ENCODE measurements around the gene MESP1. TPM values are rescaled to one million over a fixed set of nuclear protein-coding genes. Genes with fewer than 3 reads are reported as not detected.

The MESP1 gene
- total RNA-seq, 1 donor from 2014 or later, result 2.1 TPM

DNA sequence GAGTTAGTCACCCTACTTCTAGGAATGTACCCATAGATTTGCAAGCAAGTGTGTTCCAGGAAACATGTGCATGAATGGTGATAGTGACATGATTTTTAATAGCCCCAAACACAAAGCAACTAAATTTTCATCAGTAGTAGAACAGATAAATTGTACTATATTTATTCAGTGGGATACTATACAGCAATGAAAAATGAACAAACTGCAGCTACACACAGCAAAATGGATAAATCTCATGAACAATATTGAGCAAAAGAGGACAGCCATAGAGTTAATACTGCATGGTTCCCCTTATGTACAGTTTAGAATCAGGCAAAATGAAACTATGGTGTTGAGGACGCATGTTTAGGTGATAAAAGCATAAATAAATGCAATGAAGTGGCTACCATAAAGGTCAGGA, 26.0 kb downstream of the MESP1 start:
- Mint-ChIP-seq H3K4me3 (ENCODE audit: unreplicated experiment) (no peak overlapping the region), H3K4me1 (ENCODE audit: unreplicated experiment) (no peaks in the 10 kb centered on the region), H3K9me3 (ENCODE audit: unreplicated experiment) (peaks cover 4% of the 10 kb centered on the region), H3K27me3 (ENCODE audit: unreplicated experiment) (peaks cover 62% of the 10 kb centered on the region), H3K27ac (ENCODE audit: unreplicated experiment) (no peak overlapping the region), H3K36me3 (ENCODE audit: unreplicated experiment) (no peaks in the 10 kb centered on the region)
- DNase-seq (ENCODE audit: extremely low spot score, unreplicated experiment), result no peak
- TF ChIP-seq, protein P1, sequence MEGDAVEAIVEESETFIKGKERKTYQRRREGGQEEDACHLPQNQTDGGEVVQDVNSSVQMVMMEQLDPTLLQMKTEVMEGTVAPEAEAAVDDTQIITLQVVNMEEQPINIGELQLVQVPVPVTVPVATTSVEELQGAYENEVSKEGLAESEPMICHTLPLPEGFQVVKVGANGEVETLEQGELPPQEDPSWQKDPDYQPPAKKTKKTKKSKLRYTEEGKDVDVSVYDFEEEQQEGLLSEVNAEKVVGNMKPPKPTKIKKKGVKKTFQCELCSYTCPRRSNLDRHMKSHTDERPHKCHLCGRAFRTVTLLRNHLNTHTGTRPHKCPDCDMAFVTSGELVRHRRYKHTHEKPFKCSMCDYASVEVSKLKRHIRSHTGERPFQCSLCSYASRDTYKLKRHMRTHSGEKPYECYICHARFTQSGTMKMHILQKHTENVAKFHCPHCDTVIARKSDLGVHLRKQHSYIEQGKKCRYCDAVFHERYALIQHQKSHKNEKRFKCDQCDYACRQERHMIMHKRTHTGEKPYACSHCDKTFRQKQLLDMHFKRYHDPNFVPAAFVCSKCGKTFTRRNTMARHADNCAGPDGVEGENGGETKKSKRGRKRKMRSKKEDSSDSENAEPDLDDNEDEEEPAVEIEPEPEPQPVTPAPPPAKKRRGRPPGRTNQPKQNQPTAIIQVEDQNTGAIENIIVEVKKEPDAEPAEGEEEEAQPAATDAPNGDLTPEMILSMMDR (IDR thresholded peaks at IDR 0.05), result no peak

DNA sequence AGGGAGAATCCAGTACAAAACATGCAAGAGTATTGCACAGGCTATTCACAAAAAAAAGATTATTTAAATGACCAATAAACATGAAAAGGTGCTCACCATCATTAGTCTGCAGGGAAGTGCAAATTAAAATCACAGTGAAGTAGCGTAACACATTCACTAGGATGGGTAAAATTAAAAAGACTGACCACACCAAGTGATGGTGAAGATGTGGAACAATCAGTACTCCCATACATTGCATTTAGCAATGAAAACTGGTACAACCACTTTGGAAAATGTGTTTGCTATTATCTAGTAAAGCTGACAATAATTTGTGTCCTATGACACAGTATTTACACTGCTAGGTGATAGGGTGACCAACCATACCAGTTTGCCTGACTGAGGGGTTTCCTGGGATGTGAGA, 26.4 kb downstream of the MESP1 start:
- Mint-ChIP-seq H3K36me3 (ENCODE audit: unreplicated experiment) (no peaks in the 10 kb centered on the region), H3K4me1 (ENCODE audit: unreplicated experiment) (no peaks in the 10 kb centered on the region), H3K9me3 (ENCODE audit: unreplicated experiment) (peaks cover 4% of the 10 kb centered on the region), H3K27me3 (ENCODE audit: unreplicated experiment) (peaks cover 61% of the 10 kb centered on the region), H3K4me3 (ENCODE audit: unreplicated experiment) (no peak overlapping the region), H3K27ac (ENCODE audit: unreplicated experiment) (no peak overlapping the region)
- DNase-seq (ENCODE audit: extremely low spot score, unreplicated experiment), result no peak
- TF ChIP-seq, protein P1 (IDR thresholded peaks at IDR 0.05), result no peak

GRCh38 chr15:89723031-89723430, 28.0 kb downstream of the MESP1 start:
- no peak overlapping the region for H3K4me3 Mint-ChIP-seq (ENCODE audit: unreplicated experiment)
- TF ChIP-seq, protein P1 (IDR thresholded peaks at IDR 0.05), result no peak
- H3K9me3 Mint-ChIP-seq (ENCODE audit: unreplicated experiment), result peaks cover 4% of the 10 kb centered on the region
- peak; percentile 6 for DNase-seq (ENCODE audit: extremely low spot score, unreplicated experiment)
- H3K27ac Mint-ChIP-seq (ENCODE audit: unreplicated experiment), result no peak overlapping the region
- peaks cover 56% of the 10 kb centered on the region for H3K27me3 Mint-ChIP-seq (ENCODE audit: unreplicated experiment)
- H3K4me1 Mint-ChIP-seq (ENCODE audit: unreplicated experiment), result no peaks in the 10 kb centered on the region
- no peaks in the 10 kb centered on the region for H3K36me3 Mint-ChIP-seq (ENCODE audit: unreplicated experiment)

- peak; percentile 32 for DNase-seq (ENCODE audit: extremely low spot score, unreplicated experiment)
- Mint-ChIP-seq H3K27ac (ENCODE audit: unreplicated experiment) (no peak overlapping the region), H3K36me3 (ENCODE audit: unreplicated experiment) (peaks cover 2% of the 10 kb centered on the region), H3K4me3 (ENCODE audit: unreplicated experiment) (no peak overlapping the region), H3K27me3 (ENCODE audit: unreplicated experiment) (peaks cover 54% of the 10 kb centered on the region), H3K4me1 (ENCODE audit: unreplicated experiment) (no peaks in the 10 kb centered on the region), H3K9me3 (ENCODE audit: unreplicated experiment) (no peaks in the 10 kb centered on the region)
- TF ChIP-seq, protein P1 (IDR thresholded peaks at IDR 0.05), result no peak
Observed at GRCh38 chr15:89714775-89715174, 36.3 kb downstream of the MESP1 start.

GRCh38 chr15:89707577-89707976, 43.5 kb downstream of the MESP1 start:
- TF ChIP-seq, protein P1 (IDR thresholded peaks at IDR 0.05), result no peak
- peaks cover 11% of the 10 kb centered on the region for H3K4me1 Mint-ChIP-seq (ENCODE audit: unreplicated experiment)
- H3K9me3 Mint-ChIP-seq (ENCODE audit: unreplicated experiment), result no peaks in the 10 kb centered on the region
- no peak overlapping the region for H3K4me3 Mint-ChIP-seq (ENCODE audit: unreplicated experiment)
- H3K27me3 Mint-ChIP-seq (ENCODE audit: unreplicated experiment), result peaks cover 63% of the 10 kb centered on the region
- no peak for DNase-seq (ENCODE audit: extremely low spot score, unreplicated experiment)
- peaks cover 2% of the 10 kb centered on the region for H3K36me3 Mint-ChIP-seq (ENCODE audit: unreplicated experiment)
- H3K27ac Mint-ChIP-seq (ENCODE audit: unreplicated experiment), result no peak overlapping the region
